GM15510 (cell line): ENCODE data around the gene TRMT44.

ENCODE experiments used
- POLR2A ChIP-seq: IDR thresholded peaks from 3 replicates; pipeline ENCODE4 v1.6.1; 2011; ENCODE audit warnings: borderline replicate concordance; ENCODE audit not compliant: insufficient read length; ENCODE audit errors: extremely low read depth

Gene TRMT44

DNA sequence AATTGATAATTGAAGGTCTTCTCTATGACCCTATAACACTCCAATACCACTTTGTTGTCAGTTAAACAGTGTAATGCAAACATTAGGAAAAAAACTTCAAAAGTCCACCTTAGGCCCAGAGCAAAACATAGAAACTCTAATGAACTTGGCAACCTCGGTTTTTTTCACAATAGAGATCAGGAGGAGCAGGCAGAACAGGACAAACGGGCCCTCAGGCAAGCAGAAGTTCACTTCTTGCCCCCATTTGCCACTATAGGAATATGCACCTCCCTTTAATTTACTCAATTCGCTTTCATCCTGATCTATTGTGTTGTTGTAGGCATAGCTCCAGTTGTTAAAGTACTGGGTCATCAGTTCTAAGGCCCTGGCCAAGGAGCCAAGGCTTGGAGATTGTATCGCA is 18.2 kb upstream of the TRMT44 start:
- no peak for TF ChIP-seq POLR2A

DNA sequence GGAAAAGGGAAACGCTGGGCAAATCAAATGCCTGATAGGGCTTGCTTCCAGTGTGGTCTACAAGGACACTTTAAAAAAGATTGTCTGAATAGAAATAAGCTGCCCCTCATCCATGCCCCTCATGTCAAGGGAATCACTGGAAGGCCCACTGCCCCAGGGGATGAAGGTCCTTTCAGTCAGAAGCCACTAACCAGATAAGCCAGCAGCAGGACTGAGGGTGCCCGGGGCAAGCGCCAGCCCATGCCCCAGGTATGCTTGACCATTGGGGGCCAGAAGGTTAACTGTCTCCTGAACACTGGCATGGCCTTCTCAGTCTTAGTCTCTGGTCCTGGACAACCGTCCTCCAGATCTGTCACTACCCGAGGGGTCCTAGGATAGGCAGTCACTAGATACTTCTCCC is 17.8 kb upstream of the TRMT44 start:
- no peak for TF ChIP-seq POLR2A

DNA sequence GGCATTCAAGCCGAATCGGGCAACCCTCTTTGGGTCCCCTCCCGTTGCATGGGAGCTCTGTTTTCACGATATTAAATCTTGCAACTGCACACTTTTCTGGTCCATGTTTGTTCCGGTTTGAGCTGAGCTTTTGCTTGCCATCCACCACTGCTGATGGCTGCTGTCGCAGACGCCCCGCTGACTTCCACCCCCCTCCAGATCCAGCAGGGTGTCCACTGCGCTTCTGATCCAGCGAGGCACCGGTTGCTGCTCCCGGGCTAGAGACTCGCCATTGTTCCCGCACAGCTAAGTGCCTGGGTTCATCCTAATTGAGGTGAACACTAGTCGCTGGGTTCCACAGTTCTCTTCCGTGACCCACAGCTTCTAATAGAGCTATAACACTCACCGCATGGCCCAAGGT is 13.3 kb upstream of the TRMT44 start:
- TF ChIP-seq POLR2A = no peak

DNA sequence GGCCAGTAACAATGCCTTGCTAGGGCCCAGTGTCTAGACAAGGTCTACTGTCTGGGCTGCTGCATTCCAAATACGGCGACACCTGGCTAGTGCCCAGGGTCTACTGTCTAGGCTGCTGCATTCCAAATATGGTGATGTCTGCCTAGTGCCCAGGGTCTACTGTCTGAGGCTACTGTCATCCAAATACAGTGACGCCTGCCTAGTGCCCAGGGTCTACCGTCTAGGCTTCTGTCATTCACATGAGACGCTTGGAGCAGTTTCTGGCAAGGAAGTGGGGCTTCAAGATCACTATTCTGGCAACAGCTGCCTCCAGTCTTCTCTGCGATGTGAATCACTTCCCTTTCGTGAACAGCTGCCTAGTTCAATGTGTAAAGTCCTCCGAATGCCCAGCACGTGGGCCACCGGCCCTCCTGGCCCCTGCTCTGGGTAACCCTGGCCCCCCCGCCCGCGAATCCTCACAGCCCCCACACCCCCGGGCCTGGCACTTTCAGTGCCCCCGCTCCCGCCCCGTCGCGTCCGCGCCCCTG is 12.8 kb upstream of the TRMT44 start:
- no peak for TF ChIP-seq POLR2A

DNA sequence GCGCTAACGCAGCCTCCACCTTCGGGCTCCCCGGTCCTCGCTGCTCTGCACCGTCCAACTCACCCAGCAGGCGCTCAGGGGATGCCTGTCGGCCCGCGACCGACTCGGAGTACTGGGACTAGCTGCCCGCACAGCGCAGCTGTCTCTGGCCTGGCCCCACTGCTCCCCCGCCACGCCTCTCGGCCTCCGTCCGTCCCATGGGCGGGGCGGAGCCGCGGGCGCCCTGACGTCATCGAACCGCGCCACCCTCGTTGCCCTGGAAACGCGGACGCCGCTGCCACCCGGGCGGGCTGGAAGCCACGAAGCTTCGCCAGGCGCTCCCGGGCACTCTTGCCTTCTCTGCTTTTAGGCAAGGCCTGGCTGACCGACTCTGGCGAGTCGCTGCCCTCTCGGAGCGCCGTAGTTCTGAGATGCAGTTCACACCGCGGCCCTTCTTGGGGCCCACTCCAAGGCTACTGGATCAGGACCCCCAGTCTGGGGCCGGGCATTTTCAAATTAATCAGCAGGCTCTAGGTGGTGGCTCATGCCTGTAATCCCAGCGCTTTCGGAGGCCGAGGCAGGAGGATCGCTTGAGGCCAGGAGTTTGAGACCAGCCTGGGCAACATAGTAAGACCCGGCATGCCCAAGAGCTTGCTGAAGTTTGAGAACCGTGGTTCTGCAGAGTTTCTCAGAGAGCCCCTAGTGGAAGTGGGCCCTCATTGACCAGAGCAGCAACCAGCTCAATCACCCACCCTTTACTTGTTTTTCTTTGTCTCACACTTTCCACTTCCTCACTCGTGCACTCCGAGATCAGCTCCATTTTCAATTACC is 12.1 kb upstream of the TRMT44 start:
- peak; percentile 80 for TF ChIP-seq POLR2A

DNA sequence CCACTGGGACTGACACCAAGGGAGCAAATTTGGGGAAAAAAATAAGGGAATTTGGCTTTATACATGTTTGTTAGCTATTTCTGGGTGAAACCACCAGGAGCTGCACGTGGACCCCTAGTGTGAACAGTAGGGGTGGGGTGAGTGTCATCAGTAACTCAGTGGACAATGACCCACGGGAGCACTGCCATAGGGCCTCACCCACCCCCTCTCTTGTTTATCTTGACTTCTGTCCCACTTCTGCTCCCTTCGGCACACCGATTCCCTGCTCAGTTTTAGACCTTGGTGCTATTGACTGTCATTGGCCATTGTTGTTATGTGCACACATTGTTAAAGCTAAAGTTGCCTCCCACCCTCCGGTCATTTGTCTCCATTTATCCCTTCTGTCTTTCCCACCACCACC is 9.0 kb upstream of the TRMT44 start:
- no peak for TF ChIP-seq POLR2A

DNA sequence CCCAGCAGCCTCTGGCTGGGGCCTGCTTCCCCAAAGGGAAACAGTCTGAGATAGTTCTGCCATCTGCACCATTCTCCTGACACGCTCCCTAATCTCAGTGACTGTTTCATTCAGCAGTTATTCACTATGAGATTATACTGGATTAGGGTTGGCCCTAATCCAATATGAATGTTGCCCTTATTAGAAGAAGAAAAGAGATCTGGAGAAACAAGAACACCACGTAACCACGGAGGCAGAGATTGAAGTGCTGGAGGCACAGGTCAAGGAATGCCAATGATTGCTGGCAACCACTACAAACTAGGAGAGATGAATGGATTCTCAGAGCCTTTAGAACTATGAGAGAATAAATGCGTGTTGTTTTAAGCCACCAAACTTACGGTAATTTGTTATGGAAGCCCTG is 7.4 kb upstream of the TRMT44 start:
- TF ChIP-seq POLR2A = no peak

DNA sequence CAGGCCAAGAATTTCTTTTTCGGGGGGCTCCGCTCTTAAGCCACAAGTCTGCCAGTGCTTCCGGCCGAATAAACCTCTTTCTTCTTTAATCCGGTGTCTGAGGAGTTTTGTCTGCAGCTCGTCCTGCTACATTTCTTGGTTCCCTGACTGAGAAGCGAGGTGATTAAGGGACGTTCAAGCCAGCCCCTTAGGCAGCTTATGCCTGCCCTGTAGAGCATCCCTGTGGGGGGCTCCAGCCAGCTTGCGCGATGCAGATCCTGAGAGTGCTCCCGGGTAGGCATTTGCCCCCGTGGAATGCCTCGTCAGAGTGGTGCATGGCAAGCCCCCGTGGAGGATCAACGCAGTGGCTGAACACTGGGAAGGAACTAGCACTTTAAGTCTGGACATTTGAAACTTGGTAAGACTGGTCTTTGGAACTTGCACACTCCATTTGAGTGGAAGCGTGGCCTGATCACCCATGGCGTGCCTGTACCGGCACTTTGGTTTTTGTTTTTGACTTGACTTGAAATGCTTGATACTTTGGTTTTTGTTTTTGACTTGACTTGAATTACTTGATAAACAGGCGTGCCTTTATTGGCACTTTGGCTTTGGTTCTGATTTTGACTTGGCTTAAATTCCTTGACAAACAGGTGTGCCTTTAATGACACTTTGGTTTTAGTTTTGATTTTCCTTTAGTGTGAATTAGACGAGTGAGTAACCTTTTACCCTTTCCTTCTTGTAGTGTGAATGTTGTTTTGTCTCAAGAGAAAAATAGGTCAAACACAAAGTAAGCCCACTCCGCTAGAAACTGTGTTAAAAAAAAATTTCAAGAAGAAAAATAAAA is 6.1 kb upstream of the TRMT44 start:
- TF ChIP-seq POLR2A = no peak

DNA sequence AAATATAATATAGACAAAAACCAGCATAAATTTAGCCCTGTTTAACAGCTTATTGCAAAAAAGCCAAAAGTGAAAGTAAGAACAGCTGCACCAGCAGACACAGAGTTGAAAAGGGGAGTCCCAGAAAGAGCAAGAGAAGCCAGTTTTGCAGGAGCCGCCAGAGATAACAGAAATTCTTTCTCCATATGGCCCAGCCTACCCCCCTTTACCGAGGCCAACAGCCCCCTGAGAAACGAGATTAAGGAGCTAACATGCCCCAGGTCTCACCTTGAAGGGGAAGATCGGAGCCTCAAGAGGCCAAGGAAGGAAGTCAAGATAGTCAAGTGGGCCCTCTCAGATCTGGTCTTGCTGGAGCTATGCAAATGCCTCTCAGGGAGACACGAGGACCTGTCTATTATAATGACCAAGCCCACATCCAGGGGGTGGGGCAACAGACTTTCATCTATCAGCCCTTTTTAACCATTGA is 4.9 kb upstream of the TRMT44 start:
- TF ChIP-seq POLR2A = peak; percentile 34

DNA sequence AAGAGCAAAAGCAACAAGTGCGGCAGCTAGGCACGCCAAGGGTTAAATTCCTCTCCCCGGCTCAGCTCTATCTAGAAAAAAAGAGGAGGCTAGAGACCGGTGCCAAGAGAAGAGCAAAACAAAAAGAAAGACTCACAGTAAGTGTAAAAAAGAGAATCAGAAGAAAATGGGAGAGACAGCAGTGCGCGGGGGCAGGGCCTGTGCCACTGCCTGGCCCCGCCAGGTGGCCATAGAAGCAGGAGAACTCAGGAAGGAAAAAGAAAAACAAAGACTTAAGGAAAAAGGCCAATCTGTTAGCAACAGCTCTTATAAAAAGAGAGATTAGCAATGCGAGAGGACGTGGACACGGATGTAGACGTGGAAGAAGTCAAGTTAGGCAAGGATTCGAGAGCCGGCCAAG is 3.3 kb upstream of the TRMT44 start:
- TF ChIP-seq POLR2A = no peak

DNA sequence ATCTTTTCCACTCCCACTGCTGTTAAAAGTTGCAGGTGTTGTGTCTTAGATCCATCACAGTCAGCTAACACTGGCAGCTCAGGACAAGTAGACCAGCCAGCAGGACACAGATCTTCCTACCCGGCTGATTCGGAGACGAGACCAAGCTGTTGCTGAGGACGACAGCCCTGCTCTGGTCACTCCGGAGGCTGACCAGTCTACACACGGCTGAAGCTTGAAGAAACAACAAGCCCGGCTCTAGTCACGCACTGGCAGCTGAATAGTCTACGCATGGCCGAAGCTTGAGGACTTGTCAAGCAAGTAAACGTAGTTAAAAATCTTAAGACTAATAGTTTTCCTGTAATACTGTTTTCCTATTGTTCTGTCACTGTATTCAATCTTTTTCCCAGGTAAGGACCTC is 1.8 kb upstream of the TRMT44 start:
- TF ChIP-seq POLR2A = no peak

DNA sequence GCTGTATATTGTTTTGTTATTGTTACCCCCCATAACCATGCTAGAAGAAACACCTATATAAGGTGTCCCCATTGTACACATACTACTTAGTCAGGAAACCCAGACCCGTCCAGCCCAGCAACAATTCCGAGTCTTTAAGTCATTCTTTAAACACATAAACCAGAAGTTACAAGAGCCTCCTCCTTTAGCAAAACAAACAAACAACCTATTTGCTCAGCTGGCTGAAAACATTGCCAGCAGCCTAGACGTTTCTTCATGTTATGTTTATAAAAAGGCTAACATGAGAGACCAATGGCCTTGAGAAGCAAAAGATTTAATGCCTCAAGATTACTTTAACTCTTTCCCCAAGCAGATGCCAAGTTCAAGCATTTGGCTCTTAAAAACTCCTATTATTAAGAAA is 1.4 kb upstream of the TRMT44 start:
- TF ChIP-seq POLR2A = no peak

DNA sequence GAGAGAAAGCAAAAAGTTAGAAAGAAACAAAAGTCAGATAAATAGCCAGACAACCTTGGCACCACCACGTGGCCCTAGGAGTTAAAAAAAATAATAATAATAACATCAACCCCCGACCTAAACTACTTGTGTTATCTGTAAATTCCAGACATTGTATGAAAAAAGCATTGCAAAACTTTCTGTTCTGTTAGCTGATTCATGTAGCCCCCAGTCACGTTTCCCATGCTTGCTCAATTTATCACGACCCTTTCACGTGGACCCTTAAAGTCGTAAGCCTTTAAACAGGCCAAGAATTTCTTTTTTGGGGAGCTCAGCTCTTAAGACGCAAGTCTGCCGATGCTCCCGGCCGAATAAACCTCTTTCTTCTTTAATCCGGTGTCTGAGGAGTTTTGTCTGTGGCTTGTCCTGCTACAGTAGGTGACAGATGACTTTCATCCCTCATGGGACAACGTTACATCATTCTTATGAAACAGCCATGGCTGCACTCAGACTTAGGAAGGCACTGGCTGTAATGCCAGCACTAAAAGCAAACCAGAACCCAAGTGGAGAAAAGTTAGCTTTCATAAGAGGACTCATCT is 574 bp upstream of the TRMT44 start:
- TF ChIP-seq POLR2A = no peak

DNA sequence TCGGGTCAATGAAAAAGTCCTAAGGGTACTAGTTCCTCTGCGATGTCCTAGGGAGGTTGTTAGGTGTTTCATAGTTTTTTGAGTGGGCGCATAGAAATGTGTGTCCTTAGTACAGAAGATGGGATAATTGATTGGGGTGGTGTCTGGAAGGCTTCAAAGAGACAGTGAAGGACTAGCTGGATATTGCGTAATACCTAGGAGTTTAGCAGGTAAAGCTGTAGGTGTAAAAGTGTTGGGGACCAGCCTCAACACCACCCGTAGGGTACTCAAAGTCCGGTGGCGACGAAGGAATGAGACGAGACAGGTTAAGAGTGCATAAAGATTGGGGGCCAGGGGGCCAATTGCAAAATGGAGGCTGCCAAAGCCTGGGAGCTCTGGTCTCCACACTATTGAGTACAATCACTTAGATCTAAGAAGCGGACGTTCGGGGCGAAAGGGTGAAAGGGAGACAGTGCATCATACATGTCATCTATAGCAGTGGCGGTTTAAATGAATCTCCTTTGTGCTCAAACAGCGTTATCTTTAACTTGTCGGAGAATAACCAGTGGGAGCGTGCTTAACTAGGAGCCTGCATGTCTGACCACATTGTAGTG is 1.0 kb downstream of the TRMT44 start:
- no peak for TF ChIP-seq POLR2A
